H9 (cell line): ENCODE data around the gene MAP7. TPM values are rescaled to one million over a fixed set of nuclear protein-coding genes. Genes with fewer than 3 reads are reported as not detected.

ENCODE experiments used
- DNase-seq: peaks from one replicate; pipeline ENCODE4 v3.0.0-alpha.2; 2017
- H2AFZ ChIP-seq: one replicate; pipeline ENCODE4 v1.6.1; 2013; ENCODE audit warnings: mild to moderate bottlenecking, low read length, control low read depth, moderate library complexity
- H2AK5ac ChIP-seq: 2 replicates; pipeline ENCODE4 v1.6.1; 2013; ENCODE audit warnings: low read length, control low read depth, mixed read lengths; ENCODE audit not compliant: insufficient read length
- H2BK120ac ChIP-seq: one replicate; pipeline ENCODE4 v1.6.1; 2013; ENCODE audit warnings: low read depth, mild to moderate bottlenecking, low read length, control low read depth, inconsistent platforms; ENCODE audit not compliant: poor library complexity, severe bottlenecking
- H2BK12ac ChIP-seq: 2 replicates; pipeline ENCODE4 v1.6.1; 2013; ENCODE audit warnings: low read length, control low read depth, mixed read lengths, low read depth; ENCODE audit not compliant: insufficient read length
- H2BK15ac ChIP-seq: 2 replicates; pipeline ENCODE4 v1.6.1; 2013; ENCODE audit warnings: low read depth, low read length, control low read depth
- H2BK20ac ChIP-seq: one replicate; pipeline ENCODE4 v1.6.1; 2013; ENCODE audit warnings: low read depth, mild to moderate bottlenecking, low read length, control low read depth, inconsistent platforms; ENCODE audit not compliant: poor library complexity, severe bottlenecking
- H2BK5ac ChIP-seq: 2 replicates; pipeline ENCODE4 v1.6.1; 2013; ENCODE audit warnings: low read length, control low read depth, mixed read lengths; ENCODE audit not compliant: insufficient read length
- H3K14ac ChIP-seq: 2 replicates; pipeline ENCODE4 v1.6.1; 2013; ENCODE audit warnings: low read length, control low read depth; ENCODE audit not compliant: insufficient read depth
- H3K18ac ChIP-seq: 2 replicates; pipeline ENCODE4 v1.6.1; 2013; ENCODE audit warnings: low read depth, mild to moderate bottlenecking, mixed read lengths, low read length, control low read depth; ENCODE audit not compliant: insufficient read length
- H3K23ac ChIP-seq: 2 replicates; pipeline ENCODE4 v1.6.1; 2013; ENCODE audit warnings: low read length, control low read depth, mixed read lengths, low read depth; ENCODE audit not compliant: insufficient read length
- H3K23me2 ChIP-seq: 2 replicates; pipeline ENCODE4 v1.6.1; 2013; ENCODE audit warnings: low read depth, mild to moderate bottlenecking, mixed read lengths, low read length, control low read depth; ENCODE audit not compliant: insufficient read length, poor library complexity, severe bottlenecking
- H3K27ac ChIP-seq: 2 replicates; pipeline ENCODE4 v1.5.1; 2013; ENCODE audit warnings: low read length, control low read depth, mixed read lengths, low read depth; ENCODE audit not compliant: insufficient read length
- H3K27me3 ChIP-seq: 2 replicates; pipeline ENCODE4 v1.6.1; 2013; ENCODE audit warnings: low read length, control low read depth, inconsistent platforms; ENCODE audit not compliant: insufficient read depth
- H3K4ac ChIP-seq: 2 replicates; pipeline ENCODE4 v1.6.1; 2013; ENCODE audit warnings: low read depth, mild to moderate bottlenecking, control low read depth, inconsistent platforms, low read length, moderate library complexity
- H3K4me1 ChIP-seq: 2 replicates; pipeline ENCODE4 v1.6.1; 2013; ENCODE audit warnings: low read length, control low read depth, inconsistent platforms; ENCODE audit not compliant: insufficient read depth
- H3K4me2 ChIP-seq: 2 replicates; pipeline ENCODE4 v1.6.1; 2013; ENCODE audit warnings: low read length, control low read depth, mixed read lengths; ENCODE audit not compliant: insufficient read length, insufficient read depth
- H3K56ac ChIP-seq: 2 replicates; pipeline ENCODE4 v1.6.1; 2013; ENCODE audit warnings: low read depth, mild to moderate bottlenecking, mixed read lengths, low read length, control low read depth; ENCODE audit not compliant: insufficient read length
- H3K79me1 ChIP-seq: 2 replicates; pipeline ENCODE4 v1.6.1; 2013; ENCODE audit warnings: low read depth, mild to moderate bottlenecking, moderate library complexity, low read length, control low read depth, inconsistent platforms; ENCODE audit not compliant: insufficient read depth, poor library complexity, severe bottlenecking
- H3K79me2 ChIP-seq: 2 replicates; pipeline ENCODE4 v1.6.1; 2013; ENCODE audit warnings: low read length, control low read depth, inconsistent platforms; ENCODE audit not compliant: insufficient read depth
- H3K9ac ChIP-seq: 2 replicates; pipeline ENCODE4 v1.6.1; 2013; ENCODE audit warnings: low read length, control low read depth, mixed read lengths; ENCODE audit not compliant: insufficient read length; ENCODE audit errors: extremely low read depth
- H3K9me3 ChIP-seq: one replicate; pipeline ENCODE4 v1.6.1; 2013; ENCODE audit warnings: low read depth, low read length, inconsistent platforms; ENCODE audit not compliant: control insufficient read depth
- H3T11ph ChIP-seq: one replicate; pipeline ENCODE4 v1.6.1; 2013; ENCODE audit warnings: mild to moderate bottlenecking, low read length, control low read depth, inconsistent platforms
- H4K20me1 ChIP-seq: one replicate; pipeline ENCODE4 v1.6.1; 2013; ENCODE audit not compliant: control insufficient read depth, insufficient read length, insufficient read depth
- H4K5ac ChIP-seq: 2 replicates; pipeline ENCODE4 v1.6.1; 2013; ENCODE audit warnings: low read depth, mild to moderate bottlenecking, mixed read lengths, low read length, control low read depth; ENCODE audit not compliant: insufficient read length
- H4K8ac ChIP-seq: replicated peaks from 2 replicates; pipeline ENCODE4 v1.6.1; 2013; ENCODE audit warnings: low read length, control low read depth, mixed read lengths, low read depth; ENCODE audit not compliant: insufficient read length
- H4K91ac ChIP-seq: 2 replicates; pipeline ENCODE4 v1.6.1; 2013; ENCODE audit warnings: low read depth, mild to moderate bottlenecking, moderate library complexity, mixed read lengths, low read length, control low read depth; ENCODE audit not compliant: insufficient read length
- H3K27ac Mint-ChIP-seq, 3 experiments: 2 replicates in 2 of 3; 3 replicates in 1 of 3; pipeline ENCODE4 v1.8.0; 2020 to 2021; ENCODE audit warnings: mixed read lengths in 3 of 3, mild to moderate bottlenecking in 1 of 3, moderate library complexity in 1 of 3
- H3K27me3 Mint-ChIP-seq: 2 replicates; pipeline ENCODE4 v1.8.0; 2021; ENCODE audit warnings: low read depth, mild to moderate bottlenecking, moderate library complexity, mixed read lengths
- H3K36me3 Mint-ChIP-seq, 3 experiments: 2 replicates in 2 of 3; 3 replicates in 1 of 3; pipeline ENCODE4 v1.8.0; 2020 to 2021; ENCODE audit warnings: low read depth in 3 of 3, mixed read lengths in 3 of 3; ENCODE audit not compliant: insufficient read depth in 1 of 3
- H3K4me1 Mint-ChIP-seq, 2 experiments: 2 replicates each; pipeline ENCODE4 v1.8.0; 2020; ENCODE audit warnings: mixed read lengths in 2 of 2
- H3K4me3 Mint-ChIP-seq, 2 experiments: 2 replicates in 1 of 2; 3 replicates in 1 of 2; pipeline ENCODE4 v1.8.0; 2020 to 2021; ENCODE audit warnings: mild to moderate bottlenecking in 2 of 2, mixed read lengths in 2 of 2, moderate library complexity in 1 of 2
- H3K9me3 Mint-ChIP-seq, 2 experiments: 2 replicates in 1 of 2; 3 replicates in 1 of 2; pipeline ENCODE4 v1.8.0; 2020; ENCODE audit warnings: mild to moderate bottlenecking in 2 of 2, mixed read lengths in 2 of 2, moderate library complexity in 1 of 2
- WGBS: extraction: QIAGEN DNeasy Blood & Tissue Kit; methylation state at CpG from one replicate; pipeline ENCODE4 v1.1.7; 2013; ENCODE audit warnings: missing lambda C conversion rate, low lambda C conversion rate, mixed read lengths; ENCODE audit not compliant: insufficient read length; ENCODE audit errors: extremely low coverage; 5-methylcytosine and 5-hydroxymethylcytosine counted together
- total RNA-seq: library from RNA; stranded (reverse); gene quantifications from 2 replicates; pipeline ENCODE4 v1.2.1, GENCODE V29; 2021
- TF ChIP-seq, protein P1 (sequence below): fragments of 200-600 bp; sonication (generic); conservative IDR thresholded peaks from 3 replicates; pipeline ENCODE4 v1.8.0; 2021; ENCODE audit warnings: antibody characterized with exemption, mild to moderate bottlenecking

Gene MAP7
- total RNA-seq, 1 experiment from 2014 or later: 51.1 TPM

DNA sequence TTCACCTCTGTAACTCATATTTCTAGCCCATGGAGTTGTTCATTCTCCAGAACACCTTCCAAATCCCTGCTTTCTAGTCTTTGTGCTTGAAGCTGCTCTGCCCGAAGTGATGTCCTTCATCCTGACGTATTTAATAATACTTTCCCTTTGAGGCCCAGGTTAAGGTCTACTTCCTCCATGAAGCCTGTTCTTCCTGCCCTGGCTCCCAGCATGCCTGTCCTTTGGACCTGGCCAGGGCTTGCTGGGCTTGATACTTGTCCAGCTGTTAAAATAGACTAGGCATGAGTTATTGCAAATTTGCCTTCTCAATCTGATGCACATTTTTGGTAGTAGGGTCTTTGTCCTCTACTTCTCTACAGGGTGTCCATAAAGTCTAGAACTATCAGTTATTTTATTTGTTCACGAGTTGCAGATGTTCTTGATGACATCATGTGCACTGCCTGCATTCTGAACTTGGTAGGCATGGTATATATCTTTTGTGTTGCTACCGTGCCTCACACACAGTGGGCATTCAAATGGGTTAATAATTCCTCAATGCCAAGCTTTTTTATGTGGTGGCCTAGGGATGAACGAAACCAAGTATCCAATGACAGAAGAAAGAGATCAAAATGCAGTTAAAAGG is 3.1 kb upstream of the MAP7 start:
- Histone ChIP-seq H3K4ac (no peak overlapping the region), H3K18ac (no peak overlapping the region), H3K79me2 (peaks cover 5% of the 10 kb centered on the region; the same call in 1 of the 2 replicates), H2BK20ac (no peak overlapping the region), H3K9ac (no peak overlapping the region), H2AFZ (no peak overlapping the region), H2AK5ac (no peak overlapping the region), H4K91ac (no peak overlapping the region), H3K56ac (no peak overlapping the region), H3K23me2 (peaks cover 14% of the 10 kb centered on the region), H3K27me3 (no peaks in the 10 kb centered on the region; the same call in 1 of the 2 replicates), H4K20me1 (no peaks in the 10 kb centered on the region), H3K9me3 (no peaks in the 10 kb centered on the region), H4K5ac (no peak overlapping the region), H3K23ac (no peak overlapping the region), H3K27ac (no peak overlapping the region), H3K79me1 (no peaks in the 10 kb centered on the region), H2BK120ac (no peak overlapping the region), H2BK15ac (no peak overlapping the region), H4K8ac (no peak overlapping the region), H3T11ph (no peak overlapping the region), H3K4me1 (no peaks in the 10 kb centered on the region), H3K4me2 (no peak overlapping the region), H2BK12ac (no peak overlapping the region), H2BK5ac (no peak overlapping the region), H3K14ac (no peak overlapping the region)
- H3K9me3 Mint-ChIP-seq: no peaks in the 10 kb centered on the region
- no peaks in the 10 kb centered on the region for H3K36me3 Mint-ChIP-seq
- DNase-seq: no peak
- WGBS: no CpG with 5 or more reads among the region's 5 CpGs
- TF ChIP-seq, protein P1, sequence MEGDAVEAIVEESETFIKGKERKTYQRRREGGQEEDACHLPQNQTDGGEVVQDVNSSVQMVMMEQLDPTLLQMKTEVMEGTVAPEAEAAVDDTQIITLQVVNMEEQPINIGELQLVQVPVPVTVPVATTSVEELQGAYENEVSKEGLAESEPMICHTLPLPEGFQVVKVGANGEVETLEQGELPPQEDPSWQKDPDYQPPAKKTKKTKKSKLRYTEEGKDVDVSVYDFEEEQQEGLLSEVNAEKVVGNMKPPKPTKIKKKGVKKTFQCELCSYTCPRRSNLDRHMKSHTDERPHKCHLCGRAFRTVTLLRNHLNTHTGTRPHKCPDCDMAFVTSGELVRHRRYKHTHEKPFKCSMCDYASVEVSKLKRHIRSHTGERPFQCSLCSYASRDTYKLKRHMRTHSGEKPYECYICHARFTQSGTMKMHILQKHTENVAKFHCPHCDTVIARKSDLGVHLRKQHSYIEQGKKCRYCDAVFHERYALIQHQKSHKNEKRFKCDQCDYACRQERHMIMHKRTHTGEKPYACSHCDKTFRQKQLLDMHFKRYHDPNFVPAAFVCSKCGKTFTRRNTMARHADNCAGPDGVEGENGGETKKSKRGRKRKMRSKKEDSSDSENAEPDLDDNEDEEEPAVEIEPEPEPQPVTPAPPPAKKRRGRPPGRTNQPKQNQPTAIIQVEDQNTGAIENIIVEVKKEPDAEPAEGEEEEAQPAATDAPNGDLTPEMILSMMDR: no peak
- H3K27ac Mint-ChIP-seq: no peak overlapping the region
- H3K4me1 Mint-ChIP-seq: peaks cover 14 to 17% of the 10 kb centered on the region in 2 experiments
- H3K4me3 Mint-ChIP-seq: no peak overlapping the region
- H3K27me3 Mint-ChIP-seq: peaks cover 42% of the 10 kb centered on the region
